VCaP (cell line): ENCODE measurements around the gene CPA2.
A peak's percentile ranks its signal among the peaks of the same experiment; 100 is the strongest.
"Not testable (repeated sequence)": the region's sequence is repeated elsewhere in the genome, so short reads cannot be mapped to it uniquely, and the experiment has no call there.

Source experiments
- H3K27ac ChIP-seq: fragments of 450-650 bp; 2 replicates; pipeline ENCODE4 v1.5.1; 2017
- TF ChIP-seq, protein P1 (sequence below): fragments of 450-650 bp; conservative IDR thresholded peaks from 2 replicates; pipeline ENCODE4 v1.5.1; 2017; ENCODE audit warnings: mild to moderate bottlenecking, moderate library complexity

Gene CPA2

GRCh38 chr7:130305433-130306042, 38.9 kb downstream of the CPA2 start:
- no peak overlapping the region for H3K27ac ChIP-seq
- TF ChIP-seq, protein P1, sequence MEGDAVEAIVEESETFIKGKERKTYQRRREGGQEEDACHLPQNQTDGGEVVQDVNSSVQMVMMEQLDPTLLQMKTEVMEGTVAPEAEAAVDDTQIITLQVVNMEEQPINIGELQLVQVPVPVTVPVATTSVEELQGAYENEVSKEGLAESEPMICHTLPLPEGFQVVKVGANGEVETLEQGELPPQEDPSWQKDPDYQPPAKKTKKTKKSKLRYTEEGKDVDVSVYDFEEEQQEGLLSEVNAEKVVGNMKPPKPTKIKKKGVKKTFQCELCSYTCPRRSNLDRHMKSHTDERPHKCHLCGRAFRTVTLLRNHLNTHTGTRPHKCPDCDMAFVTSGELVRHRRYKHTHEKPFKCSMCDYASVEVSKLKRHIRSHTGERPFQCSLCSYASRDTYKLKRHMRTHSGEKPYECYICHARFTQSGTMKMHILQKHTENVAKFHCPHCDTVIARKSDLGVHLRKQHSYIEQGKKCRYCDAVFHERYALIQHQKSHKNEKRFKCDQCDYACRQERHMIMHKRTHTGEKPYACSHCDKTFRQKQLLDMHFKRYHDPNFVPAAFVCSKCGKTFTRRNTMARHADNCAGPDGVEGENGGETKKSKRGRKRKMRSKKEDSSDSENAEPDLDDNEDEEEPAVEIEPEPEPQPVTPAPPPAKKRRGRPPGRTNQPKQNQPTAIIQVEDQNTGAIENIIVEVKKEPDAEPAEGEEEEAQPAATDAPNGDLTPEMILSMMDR = no peak

DNA sequence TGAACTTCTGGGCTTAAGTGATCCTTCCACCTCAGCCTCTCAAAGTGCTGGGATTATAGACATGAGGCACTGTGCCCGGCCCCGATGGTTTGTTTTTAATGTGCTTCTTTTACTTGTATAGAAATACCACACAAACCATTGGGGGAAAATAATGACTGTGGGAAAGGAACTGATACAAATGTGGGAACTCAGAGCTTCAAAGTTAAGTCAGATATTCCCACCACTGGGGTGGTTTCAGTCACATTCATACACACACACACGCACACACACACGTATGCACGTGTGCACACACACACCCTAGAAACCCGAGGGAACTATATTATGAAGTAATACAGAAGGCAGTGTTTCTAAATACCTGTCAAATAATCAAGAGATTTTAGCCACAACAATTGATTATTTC, 43.3 kb downstream of the CPA2 start:
- TF ChIP-seq, protein P1 = no peak

DNA sequence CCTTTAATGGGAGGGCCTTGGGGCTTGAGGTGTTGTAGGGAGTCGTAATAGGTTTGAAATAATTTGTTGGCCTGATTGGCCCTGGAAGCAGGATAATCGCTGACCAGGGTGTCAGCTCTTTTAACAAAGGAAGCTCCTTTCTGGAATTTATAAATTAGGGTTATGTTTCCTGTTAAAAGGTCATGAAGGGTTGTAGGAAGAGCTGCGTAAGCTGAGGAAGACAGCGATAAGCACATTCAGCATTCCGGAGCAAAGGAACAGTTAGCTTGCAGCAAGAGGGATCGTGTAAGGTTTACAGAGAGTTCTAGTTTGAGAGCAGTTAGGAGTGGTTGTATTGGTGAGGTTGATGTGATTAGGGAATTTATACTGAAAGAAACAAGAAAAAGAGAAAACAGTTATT, 47.6 kb downstream of the CPA2 start:
- H3K27ac ChIP-seq = no peak overlapping the region
- TF ChIP-seq, protein P1 = no peak

More for the DNA sequence above, 43.3 kb downstream of the CPA2 start:
- H3K27ac ChIP-seq = no peak overlapping the region

DNA sequence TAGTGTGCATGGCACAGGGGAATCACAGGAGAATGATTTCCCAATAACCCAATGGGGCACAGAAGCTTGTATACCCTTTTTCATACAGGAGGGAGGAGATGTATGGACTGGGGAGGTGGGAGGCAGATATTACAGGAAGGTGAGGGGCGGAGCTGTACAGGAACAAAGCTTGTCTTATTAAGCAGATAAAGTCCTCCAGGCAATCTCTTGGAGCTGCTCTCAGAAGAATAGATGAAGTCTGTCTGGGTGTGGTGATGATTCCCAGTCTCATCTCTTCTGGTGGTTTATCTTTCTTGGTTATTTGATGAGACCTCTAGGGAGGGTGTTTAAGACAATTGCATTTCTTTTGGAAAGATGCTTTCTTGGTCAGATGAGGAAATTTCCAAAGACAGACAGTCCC, 52.9 kb downstream of the CPA2 start:
- TF ChIP-seq, protein P1 = no peak
- no peak overlapping the region for H3K27ac ChIP-seq

DNA sequence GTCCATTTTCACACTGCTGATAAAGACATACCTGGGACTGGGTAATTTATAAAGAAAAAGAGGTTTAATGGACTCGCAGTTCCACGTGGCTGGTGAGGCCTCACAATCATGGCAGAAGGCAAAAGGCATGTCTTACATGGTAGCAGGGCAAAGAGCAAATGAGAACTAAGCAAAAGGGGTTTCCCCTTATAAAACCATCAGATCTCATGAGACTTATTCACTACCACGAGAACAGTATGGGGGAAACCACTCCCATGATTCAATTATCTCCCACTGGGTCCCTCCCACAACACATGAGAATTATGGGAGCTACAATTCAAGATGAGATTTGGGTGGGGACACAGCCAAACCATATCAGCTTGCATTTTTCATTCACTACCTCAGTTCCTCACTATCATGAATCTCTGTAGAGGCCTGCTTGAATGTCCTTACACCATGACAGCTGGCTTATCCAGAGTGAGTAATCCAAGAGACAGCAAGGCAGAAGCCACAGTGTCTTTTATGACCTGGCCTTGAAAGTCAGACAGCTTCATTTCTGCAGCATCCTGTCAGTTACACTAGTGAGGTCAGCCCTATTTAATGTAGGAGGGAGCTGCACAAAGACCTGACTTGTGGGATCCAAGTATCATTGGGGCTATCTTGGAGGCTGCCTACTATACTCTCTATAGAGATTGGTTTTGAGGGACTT, 55.0 kb downstream of the CPA2 start:
- H3K27ac ChIP-seq = not testable (repeated sequence)

- H3K27ac ChIP-seq = no peak overlapping the region
- TF ChIP-seq, protein P1 = no peak
Measured at GRCh38 chr7:130322615-130323014, 56.0 kb downstream of the CPA2 start.

GRCh38 chr7:130324306-130324943, 57.8 kb downstream of the CPA2 start:
- TF ChIP-seq, protein P1 = no peak
- H3K27ac ChIP-seq = no peak overlapping the region

GRCh38 chr7:130329681-130330080, 63.0 kb downstream of the CPA2 start:
- H3K27ac ChIP-seq = peak overlapping the region; percentile 72
- TF ChIP-seq, protein P1 = no peak
